Measurements from ENCODE around the gene SORCS1.

The SORCS1 gene

GRCh38 chr10:107163881-107164861 lies at the start of gene SORCS1:
SORCS1 (minus strand) TSS chr10:107164706.
- DNase-seq = peak in 23 of 58 donors; percentile 6 to 53 (median 29)

DNA sequence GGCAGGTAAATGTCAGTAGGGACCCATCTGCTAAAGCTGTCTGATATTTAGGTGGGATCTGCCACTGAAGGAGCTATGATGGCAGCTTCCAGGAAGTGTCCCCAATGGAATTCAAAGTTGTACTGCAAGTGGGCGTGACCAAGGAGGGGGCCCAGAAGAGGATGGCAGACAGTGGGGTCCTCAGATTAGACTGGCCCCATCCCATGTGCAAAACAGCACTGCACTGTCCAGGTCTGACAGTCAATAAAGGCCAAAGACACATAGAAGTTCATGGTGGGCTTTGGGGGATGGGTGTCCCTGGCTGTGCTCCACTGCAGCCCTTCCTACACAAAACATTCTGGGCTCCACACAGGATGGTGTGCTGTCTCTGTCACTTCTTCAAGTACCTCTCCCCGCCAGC lies 49.8 kb upstream of the SORCS1 start:
- no peak for DNase-seq

DNA sequence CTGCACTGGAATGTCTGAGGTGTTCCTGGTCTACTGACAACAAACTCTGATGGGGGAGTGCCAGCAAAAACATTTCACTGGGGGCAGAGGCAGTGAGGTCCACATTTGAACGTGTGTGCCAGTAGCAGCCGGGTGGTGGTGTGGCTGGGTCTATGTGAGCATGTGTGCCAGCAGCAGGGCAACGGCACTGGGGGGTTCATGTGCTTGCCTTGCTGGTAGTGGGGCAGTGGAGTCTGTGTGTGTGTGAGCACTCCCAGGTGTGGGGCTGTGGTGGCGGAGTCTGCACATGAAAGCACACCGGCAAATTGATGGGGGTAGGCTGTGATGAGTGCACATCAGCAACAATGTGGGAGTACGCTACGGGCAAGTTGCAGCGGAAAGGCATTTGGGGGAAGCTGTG lies 49.4 kb upstream of the SORCS1 start:
- no peak for DNase-seq

DNA sequence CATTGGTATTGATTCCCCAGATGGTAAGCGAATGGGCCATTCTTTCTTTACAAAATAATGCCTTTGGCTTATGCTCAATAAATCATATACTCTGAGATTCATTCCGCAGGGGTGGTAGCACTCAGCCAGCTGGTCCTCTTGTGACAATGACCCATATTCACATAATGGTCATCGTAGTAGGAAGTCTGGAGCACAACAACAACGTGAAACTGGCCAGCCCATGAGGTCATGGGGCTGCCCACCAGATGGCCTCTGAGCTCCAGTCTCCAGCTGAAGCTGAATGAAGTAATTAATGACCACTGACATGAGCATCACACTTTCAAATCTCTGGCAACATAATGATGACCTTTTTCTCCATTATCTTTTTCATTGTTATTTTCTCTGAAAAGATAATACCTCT lies 42.3 kb upstream of the SORCS1 start:
- DNase-seq = peak in 8 of 58 donors; percentile 1 to 14 (median 2)

GRCh38 chr10:107169516-107169915 lies 5.0 kb upstream of the SORCS1 start:
- DNase-seq = no peak

DNA sequence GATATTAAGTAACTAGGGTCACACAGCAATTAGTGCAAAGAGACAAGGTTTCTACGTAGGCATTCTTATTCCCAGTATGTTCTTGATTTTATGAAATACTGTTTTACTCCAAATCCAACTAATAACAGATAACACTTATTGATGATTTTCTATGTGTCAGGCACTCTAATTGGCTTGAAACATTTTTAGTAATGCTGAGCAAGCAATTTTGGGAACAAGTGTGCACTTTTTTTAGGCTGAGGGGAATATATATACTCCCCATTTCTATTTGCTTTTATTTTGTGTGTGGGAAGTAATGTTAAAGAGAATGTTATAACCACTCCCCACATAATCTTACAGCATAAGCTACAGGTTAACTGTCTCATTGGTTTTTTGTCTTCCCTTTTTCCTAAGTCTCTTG lies 4.2 kb upstream of the SORCS1 start:
- DNase-seq = no peak

- DNase-seq = no peak
Measured at GRCh38 chr10:107166403-107166802, 1.9 kb upstream of the SORCS1 start.

- DNase-seq = peak in 1 of 58 donors; percentile 16
Measured at GRCh38 chr10:107164992-107165391, 486 bp upstream of the SORCS1 start.

GRCh38 chr10:107163076-107163855 lies 1.2 kb downstream of the SORCS1 start:
- peak in 5 of 58 donors; percentile 3 to 41 (median 5) for DNase-seq

DNA sequence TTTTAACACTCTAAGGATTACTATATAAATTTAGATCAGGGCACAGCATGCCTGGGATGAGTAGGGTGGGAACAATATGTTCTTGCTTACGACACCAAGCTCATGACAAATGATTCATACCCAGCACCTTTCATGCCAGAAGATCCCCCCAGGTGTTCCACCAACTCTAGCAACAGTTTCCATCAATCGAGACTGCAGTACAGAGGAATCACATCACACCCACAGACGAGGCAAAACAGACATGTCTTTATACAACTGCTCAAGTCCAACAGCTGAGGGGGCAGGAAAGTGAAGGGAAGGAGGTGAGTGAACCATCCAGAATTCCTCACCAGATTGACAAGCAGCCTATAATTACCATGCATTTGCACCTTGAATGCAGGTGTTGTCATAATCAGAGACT lies 3.6 kb downstream of the SORCS1 start:
- DNase-seq = peak in 11 of 58 donors; percentile 2 to 38 (median 21)

DNA sequence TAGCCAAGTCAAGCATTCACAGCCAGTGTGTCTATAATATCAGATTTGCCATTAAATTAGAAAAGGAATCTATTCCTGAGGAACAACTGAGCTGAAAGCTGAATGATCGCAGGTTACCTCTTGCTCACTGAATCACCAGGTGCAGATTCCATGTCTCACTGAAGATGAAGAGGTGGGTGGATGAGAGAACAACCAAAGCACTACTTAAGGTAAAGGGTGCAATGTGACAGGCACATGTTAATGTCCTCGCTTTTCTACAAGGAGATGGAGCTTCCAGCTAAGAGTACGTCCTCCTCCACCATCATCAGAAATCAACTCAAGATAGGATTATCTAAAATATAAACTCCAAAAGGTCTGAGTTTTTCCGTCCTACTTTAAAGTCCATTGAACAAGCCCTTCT lies 4.6 kb downstream of the SORCS1 start:
- no peak for DNase-seq

- no peak for DNase-seq
Measured at GRCh38 chr10:107157071-107157470, 7.4 kb downstream of the SORCS1 start.

DNA sequence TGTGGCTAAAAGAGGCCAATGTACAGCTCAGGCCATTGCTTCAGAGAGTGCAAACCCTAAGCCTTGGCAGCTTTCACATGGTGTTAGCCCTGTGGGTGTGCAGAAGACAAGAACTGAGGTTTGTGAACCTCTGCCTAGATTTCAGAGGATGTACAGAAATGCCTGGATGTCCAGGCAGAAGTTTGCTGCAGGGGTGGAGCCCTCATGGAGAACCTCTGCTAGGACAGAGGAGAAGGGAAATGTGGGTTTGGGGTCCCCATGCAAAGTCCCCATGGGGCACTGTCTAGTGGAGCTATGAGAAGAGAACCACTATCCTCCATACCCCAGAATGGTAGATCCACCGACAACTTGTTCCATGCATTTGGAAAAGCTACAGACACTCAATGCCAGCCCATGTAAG lies 12.4 kb downstream of the SORCS1 start:
- DNase-seq = no peak

GRCh38 chr10:107148906-107149305 lies 15.6 kb downstream of the SORCS1 start:
- no peak for DNase-seq

DNA sequence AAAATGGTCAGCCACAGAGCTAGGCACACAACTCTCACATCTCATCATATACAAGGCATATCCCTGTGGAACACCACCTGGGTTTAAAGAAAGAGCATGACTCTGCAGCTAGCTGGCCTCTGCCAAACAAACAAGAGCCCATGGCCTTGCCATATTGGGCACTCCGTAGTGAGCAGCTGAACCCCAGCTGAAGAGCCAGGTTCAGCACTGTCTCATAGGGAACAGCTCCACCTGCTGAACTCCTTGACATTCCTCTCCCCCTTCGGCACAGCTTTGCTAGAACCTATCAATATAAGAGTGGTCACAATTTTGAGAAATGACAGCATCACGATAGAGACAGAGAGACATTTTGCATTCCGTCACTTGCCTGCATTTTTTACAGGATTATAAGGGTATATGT lies 20.0 kb downstream of the SORCS1 start:
- no peak for DNase-seq

DNA sequence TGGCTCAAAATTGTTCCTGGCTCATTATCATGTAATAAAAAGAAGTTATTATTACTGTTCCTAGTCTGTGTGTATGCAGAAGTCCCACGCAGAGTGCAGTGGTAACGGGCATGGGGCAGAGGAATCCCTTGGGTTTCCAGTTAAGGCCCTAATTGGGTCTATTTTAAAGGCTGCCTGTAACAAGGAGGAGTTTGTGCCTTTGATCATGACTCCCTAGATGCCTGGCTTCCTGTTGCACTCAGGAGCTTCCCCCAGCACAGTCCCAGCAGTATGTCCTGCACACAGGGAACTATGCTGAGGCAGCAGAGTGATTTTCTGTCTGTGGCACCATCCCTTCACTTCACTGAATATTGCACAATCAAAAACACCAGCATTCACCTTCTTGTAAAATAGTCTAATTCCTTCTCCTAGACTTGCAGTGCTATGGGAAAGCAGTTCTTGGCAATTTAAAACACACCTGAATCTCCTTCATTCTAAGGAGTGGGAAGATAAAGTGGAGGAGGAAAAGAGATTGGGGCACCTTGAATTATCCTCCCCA lies 22.9 kb downstream of the SORCS1 start:
- DNase-seq = no peak

- DNase-seq = no peak
Measured at GRCh38 chr10:107139237-107139636, 25.3 kb downstream of the SORCS1 start.

GRCh38 chr10:107133656-107134055 lies 30.9 kb downstream of the SORCS1 start:
- no peak for DNase-seq

GRCh38 chr10:107129000-107129399 lies 35.5 kb downstream of the SORCS1 start:
- DNase-seq = no peak

DNA sequence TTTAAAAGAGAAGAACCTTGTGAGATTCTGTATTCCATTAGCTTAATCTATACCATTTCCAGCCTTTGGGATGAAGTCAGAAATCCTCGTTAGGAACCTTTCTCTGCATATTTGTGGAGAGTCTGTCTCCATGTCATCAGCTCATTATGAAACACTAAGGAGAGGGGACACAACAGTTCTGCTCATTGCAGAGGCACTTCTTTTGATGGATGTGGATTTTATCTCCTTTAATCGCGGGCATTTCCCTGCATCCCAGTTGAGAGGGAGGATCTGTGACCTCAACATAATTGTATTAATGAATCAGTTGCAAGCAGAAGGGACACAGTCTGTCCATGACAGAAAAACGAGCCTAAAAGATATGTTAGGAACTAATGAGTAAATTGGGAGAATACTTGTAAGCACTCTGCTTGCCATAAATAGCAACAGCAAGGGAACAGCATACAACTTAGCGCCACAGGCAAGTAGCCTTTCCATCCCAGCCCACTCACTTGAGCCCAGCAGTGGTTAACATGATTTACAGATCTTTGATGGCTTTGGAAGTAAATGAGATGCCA lies 37.9 kb downstream of the SORCS1 start:
- no peak for DNase-seq

DNA sequence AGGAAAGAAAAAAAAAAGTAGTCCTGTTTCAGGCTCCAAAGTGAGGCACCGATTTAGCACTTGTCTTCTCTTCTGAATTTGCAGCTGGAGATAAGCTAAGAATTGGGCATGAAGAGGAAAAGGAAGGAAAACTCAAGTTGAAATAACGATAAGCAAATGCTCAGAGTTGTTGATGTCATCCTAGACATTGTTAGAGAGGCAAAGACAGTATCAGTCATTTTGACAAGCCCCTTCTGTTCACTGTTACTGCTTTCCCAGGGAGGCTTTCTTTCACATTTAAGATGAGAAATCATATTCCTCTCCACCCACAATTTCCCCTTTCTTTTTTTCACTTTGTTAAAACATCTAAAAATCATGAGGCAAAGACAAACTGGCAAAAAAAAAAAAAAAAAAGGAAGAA lies 41.8 kb downstream of the SORCS1 start:
- no peak for DNase-seq

DNA sequence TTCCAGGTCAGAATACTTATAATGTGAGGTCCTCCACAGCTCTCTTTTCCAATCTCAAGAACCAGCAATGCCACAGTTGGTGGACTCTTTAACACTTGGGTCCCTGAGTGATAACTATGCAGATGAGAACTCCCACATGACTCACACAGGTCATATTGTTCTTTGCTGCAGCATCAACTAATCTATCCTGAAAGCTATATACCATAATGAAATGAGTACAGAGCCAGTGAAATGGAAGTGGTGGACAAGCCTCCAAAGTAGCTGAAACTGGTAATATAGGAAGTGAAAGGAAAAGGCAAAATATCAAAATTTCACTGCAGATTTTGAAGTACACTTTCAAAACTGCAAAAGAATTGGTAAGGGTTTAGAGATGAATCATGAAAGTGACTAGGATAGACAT lies 45.6 kb downstream of the SORCS1 start:
- DNase-seq = no peak
